HepG2 (cell line): ENCODE measurements around the gene SLC18A3. TPM values are rescaled to one million over a fixed set of nuclear protein-coding genes. Genes with fewer than 3 reads are reported as not detected.

ENCODE experiments used
- ATAC-seq: fragments of 200-7000 bp; cut with Tn5 transposase; 3 replicates; pipeline ENCODE4 v1.9.1; 2020; ENCODE audit warnings: mild to moderate bottlenecking, moderate library complexity
- BruUV-seq: library from RNA; stranded (reverse); fragments of 400-500 nt; replicated peaks from 2 replicates; lab custom pipeline; 2021; lab: Mats Ljungman, UMichigan
- CTCF ChIA-PET: fragments of 300-600 bp; formaldehyde crosslinking; extraction: SDS; loops from one replicate; lab custom pipeline; 2021; ENCODE audit warnings: low total read pairs, inconsistent platforms, low intra/inter-chr PET ratio; lab: Yijun Ruan, JAX
- POLR2A ChIA-PET: fragments of 350-600 bp; sonication (Branson Sonifier 250); formaldehyde crosslinking; loops from one replicate; lab custom pipeline; 2020; ENCODE audit warnings: antibody characterized with exemption, inconsistent platforms; lab: Yijun Ruan, JAX
- DNase-seq: peaks from one replicate; pipeline ENCODE4 v3.0.0-alpha.2; 2015; ENCODE audit warnings: low spot score
- FAIRE-seq: peaks from 3 replicates; lab custom pipeline; 2011; peaks lifted over from hg19 to GRCh38; lab: Jason Lieb, UNC
- H2AFZ ChIP-seq: one replicate; pipeline ENCODE4 v1.6.1; 2011; ENCODE audit warnings: low read length, inconsistent platforms
- H3K27ac ChIP-seq: fragments of 300-600 bp; 3 replicates; pipeline ENCODE4 v1.8.0; 2011; ENCODE audit warnings: mixed run types, mild to moderate bottlenecking, mixed read lengths, low read length, inconsistent platforms; ENCODE audit not compliant: insufficient read depth; ENCODE audit errors: extremely low read length
- H3K27me3 ChIP-seq, 2 experiments: fragments of 200-600 bp in 1 of 2; 2 replicates in 1 of 2; 3 replicates in 1 of 2; pipeline versions ENCODE4 v1.6.0 to v1.8.0; 2011; ENCODE audit warnings: low read length in 2 of 2, mild to moderate bottlenecking in 2 of 2, moderate library complexity in 2 of 2, inconsistent platforms in 1 of 2; ENCODE audit not compliant: insufficient read depth in 2 of 2, control insufficient read depth in 1 of 2
- H3K36me3 ChIP-seq, 2 experiments: fragments of 200-600 bp in 1 of 2; replicated peaks in 1 of 2; 2 replicates in 1 of 2; 3 replicates in 1 of 2; pipeline versions ENCODE4 v1.5.1 to v1.8.0; 2011; ENCODE audit warnings: low read length in 2 of 2, inconsistent platforms in 1 of 2; ENCODE audit not compliant: insufficient read depth in 2 of 2, control insufficient read depth in 1 of 2
- H3K4me1 ChIP-seq: 2 replicates; pipeline ENCODE4 v1.5.1; 2012; ENCODE audit warnings: low read length, inconsistent platforms; ENCODE audit not compliant: insufficient read depth
- H3K4me2 ChIP-seq: 2 replicates; pipeline ENCODE4 v1.6.0; 2011; ENCODE audit warnings: low read depth, low read length, inconsistent platforms
- H3K4me3 ChIP-seq, 3 experiments: fragments of 200-600 bp in 1 of 3; sonication (generic), shearing (Covaris generic) in 1 of 3; replicated peaks in 1 of 3; 2 replicates each; pipeline ENCODE4 v1.5.1; 2011 to 2016; ENCODE audit warnings: low read length in 3 of 3, inconsistent platforms in 2 of 3, low read depth in 2 of 3, mild to moderate bottlenecking in 2 of 3, control low read depth in 1 of 3, mixed read lengths in 1 of 3; ENCODE audit not compliant: insufficient read depth in 1 of 3
- H3K79me2 ChIP-seq: one replicate; pipeline ENCODE4 v1.6.1; 2011; ENCODE audit warnings: low read length, inconsistent platforms; ENCODE audit not compliant: insufficient read depth
- H3K9ac ChIP-seq: 2 replicates; pipeline ENCODE4 v1.6.0; 2011; ENCODE audit warnings: mild to moderate bottlenecking, low read depth, low read length, inconsistent platforms; ENCODE audit not compliant: insufficient read depth
- H3K9me3 ChIP-seq: 2 replicates; pipeline ENCODE4 v1.5.1; 2012; ENCODE audit warnings: mild to moderate bottlenecking, low read length
- H4K20me1 ChIP-seq: 2 replicates; pipeline ENCODE4 v1.6.0; 2011; ENCODE audit warnings: inconsistent platforms, mild to moderate bottlenecking, low read length, moderate library complexity; ENCODE audit not compliant: insufficient read depth
- ADNP ChIP-seq: sonication (generic); formaldehyde crosslinking; IDR thresholded peaks from 2 replicates; pipeline ENCODE4 v1.4.0; 2020; ENCODE audit warnings: missing genetic modification reagents
- ATF7-NPFF ChIP-seq: sonication (generic); formaldehyde crosslinking; IDR thresholded peaks from 2 replicates; pipeline ENCODE4 v1.8.1; 2023; ENCODE audit warnings: mild to moderate bottlenecking, low read depth, missing genetic modification reagents, moderate library complexity
- CHD2 ChIP-seq: IDR thresholded peaks from 2 replicates; pipeline ENCODE4 v1.6.1; 2011; ENCODE audit warnings: low read depth, low read length, improper control_type of control experiment
- HDAC1 ChIP-seq: sonication (generic); formaldehyde crosslinking; IDR thresholded peaks from 2 replicates; pipeline ENCODE4 v1.5.1; 2020; ENCODE audit warnings: mild to moderate bottlenecking, missing genetic modification reagents
- JUNB ChIP-seq: sonication (generic); formaldehyde crosslinking; IDR thresholded peaks from 2 replicates; pipeline ENCODE4 v1.8.0; 2022; ENCODE audit warnings: missing genetic modification reagents, mild to moderate bottlenecking, borderline replicate concordance
- JUND ChIP-seq: sonication (generic); formaldehyde crosslinking; IDR thresholded peaks from 2 replicates; pipeline ENCODE4 v1.8.0; 2022; ENCODE audit warnings: mild to moderate bottlenecking, missing genetic modification reagents
- MXI1 ChIP-seq: IDR thresholded peaks from 3 replicates; pipeline ENCODE4 v1.6.1; 2012; ENCODE audit warnings: low read depth, low read length, inconsistent platforms, borderline replicate concordance
- NBN ChIP-seq: fragments of 450-650 bp; conservative IDR thresholded peaks from 2 replicates; pipeline ENCODE4 v1.6.1; 2017
- NFYB ChIP-seq: sonication (generic); formaldehyde crosslinking; IDR thresholded peaks from 2 replicates; pipeline ENCODE4 v1.4.0; 2020; ENCODE audit warnings: missing genetic modification reagents
- TCF7L2 ChIP-seq: IDR thresholded peaks from 2 replicates; pipeline ENCODE4 v1.6.1; 2011; ENCODE audit warnings: mild to moderate bottlenecking, low read depth, low read length, moderate library complexity
- ZNF44 ChIP-seq: sonication (generic); formaldehyde crosslinking; IDR thresholded peaks from 2 replicates; pipeline ENCODE4 v1.5.1; 2020; ENCODE audit warnings: mild to moderate bottlenecking, missing genetic modification reagents
- ZNF614 ChIP-seq: IDR thresholded peaks from 2 replicates; pipeline ENCODE4 v1.6.1; 2018; ENCODE audit warnings: missing biosample characterization, missing genetic modification reagents, inconsistent platforms, borderline replicate concordance
- WGBS: methylation state at CpG from one replicate; pipeline ENCODE4 v1.1.6; 2017; ENCODE audit warnings: low lambda C conversion rate; 5-methylcytosine and 5-hydroxymethylcytosine counted together
- in situ Hi-C: cut with HindIII; loops from 2 replicates; pipeline ENCODE4 v1.10.0; 2017; ENCODE audit warnings: low pct_unique_long_range_greater_than_20kb; ENCODE audit not compliant: extremely low pct_ligation_motif_present
- intact Hi-C: fragments of 100-400 bp; cut with micrococcal nuclease; formaldehyde crosslinking; loops from one replicate; pipeline ENCODE4 v1.10.0; 2022; ENCODE audit not compliant: unreplicated experiment
- polyA plus RNA-seq, 8 experiments: library from polyadenylated mRNA; depleted of rRNA in 3 of 8; stranded (reverse) in 7 of 8; unstranded in 1 of 8; fragments of >200 nt; fragmentation: Illumina TruSeq in 4 of 8; extraction: Trizol in 4 of 8; gene quantifications; 2 replicates each; pipeline versions ENCODE4 v1.2.1 to v1.2.3, GENCODE V29; 2011 to 2016; ENCODE audit warnings: low read depth in 4 of 8, missing spikeins in 1 of 8, mixed read lengths in 1 of 8; ENCODE audit not compliant: insufficient read depth in 1 of 8
- total RNA-seq, 5 experiments: library from RNA; depleted of rRNA; stranded (reverse); fragments of >200 nt; fragmentation: Illumina TruSeq; extraction: Trizol; gene quantifications; 2 replicates each; pipeline ENCODE4 v1.2.3, GENCODE V29; 2016; ENCODE audit warnings: low read depth in 1 of 5
- TF ChIP-seq, protein P1 (sequence below): sonication (generic); formaldehyde crosslinking; IDR thresholded peaks from 2 replicates; pipeline ENCODE4 v1.5.0; 2020; ENCODE audit warnings: mild to moderate bottlenecking, missing genetic modification reagents, borderline replicate concordance
- TF ChIP-seq, protein P2 (sequence below): sonication (generic); formaldehyde crosslinking; IDR thresholded peaks from 2 replicates; pipeline ENCODE4 v1.4.0; 2020; ENCODE audit warnings: missing genetic modification reagents
- TF ChIP-seq, protein P3 (sequence below): IDR thresholded peaks from 2 replicates; pipeline ENCODE4 v1.6.1; 2016; ENCODE audit warnings: low read depth

SLC18A3 gene
- total and polyA plus RNA-seq, 2 of the 13 experiments (the other 11 are each of a cell fraction or from before 2014, with no cell fraction given), result not detected

DNA sequence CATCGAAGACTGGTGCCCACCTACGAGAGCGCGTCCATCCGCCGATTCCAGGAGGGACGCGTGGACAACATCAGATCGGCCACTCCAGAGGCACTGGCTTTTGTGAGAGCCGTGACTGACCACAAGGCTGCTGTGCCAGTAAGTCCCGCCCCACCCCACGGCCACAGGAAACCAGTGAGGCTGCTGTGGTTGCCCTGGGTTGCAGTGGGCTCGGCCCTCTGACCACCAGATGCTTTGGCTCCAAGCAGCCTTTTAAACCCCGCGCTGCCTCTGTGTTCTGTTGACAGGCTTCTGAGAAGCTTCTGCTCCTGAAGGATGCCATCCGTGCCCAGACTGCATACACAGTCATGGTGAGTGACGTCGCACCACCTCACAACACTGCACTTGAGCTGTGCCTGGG lies 45.0 kb downstream of the SLC18A3 start:
- Histone ChIP-seq H3K4me2 (no peak overlapping the region), H3K27me3 (peaks cover 0 to 7% of the 10 kb centered on the region in 2 experiments; a peak in 1 of 5 replicates), H3K36me3 (no peaks in the 10 kb centered on the region), H3K27ac (no peak overlapping the region), H3K79me2 (no peaks in the 10 kb centered on the region), H4K20me1 (no peaks in the 10 kb centered on the region), H3K4me1 (peaks cover 13% of the 10 kb centered on the region), H3K4me3 (no peak overlapping the region), H3K9me3 (peaks cover 11% of the 10 kb centered on the region), H2AFZ (no peak overlapping the region), H3K9ac (no peak overlapping the region)
- intact Hi-C loops, result no loop called here
- 76% methylated on average over 11 of the region's 18 CpGs for WGBS
- TF ChIP-seq HDAC1 (no peak), ATF7-NPFF (no peak), NFYB (CRISPR knock-in tag) (no peak), MXI1 (no peak), ZNF614 (CRISPR knock-in tag) (no peak), JUNB (no peak), ADNP (no peak), ZNF44 (CRISPR knock-in tag) (no peak), TCF7L2 (no peak), NBN (no peak), JUND (CRISPR knock-in tag) (no peak), CHD2 (no peak)
- TF ChIP-seq, protein P1, sequence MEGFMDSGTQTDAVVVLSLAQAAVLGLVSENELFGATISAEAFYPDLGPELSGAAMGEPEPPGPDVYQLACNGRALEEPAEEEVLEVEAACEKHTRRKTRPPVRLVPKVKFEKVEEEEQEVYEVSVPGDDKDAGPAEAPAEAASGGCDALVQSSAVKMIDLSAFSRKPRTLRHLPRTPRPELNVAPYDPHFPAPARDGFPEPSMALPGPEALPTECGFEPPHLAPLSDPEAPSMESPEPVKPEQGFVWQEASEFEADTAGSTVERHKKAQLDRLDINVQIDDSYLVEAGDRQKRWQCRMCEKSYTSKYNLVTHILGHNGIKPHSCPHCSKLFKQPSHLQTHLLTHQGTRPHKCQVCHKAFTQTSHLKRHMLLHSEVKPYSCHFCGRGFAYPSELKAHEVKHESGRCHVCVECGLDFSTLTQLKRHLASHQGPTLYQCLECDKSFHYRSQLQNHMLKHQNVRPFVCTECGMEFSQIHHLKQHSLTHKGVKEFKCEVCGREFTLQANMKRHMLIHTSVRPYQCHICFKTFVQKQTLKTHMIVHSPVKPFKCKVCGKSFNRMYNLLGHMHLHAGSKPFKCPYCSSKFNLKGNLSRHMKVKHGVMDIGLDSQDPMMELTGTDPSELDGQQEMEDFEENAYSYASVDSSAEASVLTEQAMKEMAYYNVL, result no peak
- TF ChIP-seq, protein P2, sequence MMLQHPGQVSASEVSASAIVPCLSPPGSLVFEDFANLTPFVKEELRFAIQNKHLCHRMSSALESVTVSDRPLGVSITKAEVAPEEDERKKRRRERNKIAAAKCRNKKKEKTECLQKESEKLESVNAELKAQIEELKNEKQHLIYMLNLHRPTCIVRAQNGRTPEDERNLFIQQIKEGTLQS (CRISPR knock-in tag), result no peak
- TF ChIP-seq, protein P3, sequence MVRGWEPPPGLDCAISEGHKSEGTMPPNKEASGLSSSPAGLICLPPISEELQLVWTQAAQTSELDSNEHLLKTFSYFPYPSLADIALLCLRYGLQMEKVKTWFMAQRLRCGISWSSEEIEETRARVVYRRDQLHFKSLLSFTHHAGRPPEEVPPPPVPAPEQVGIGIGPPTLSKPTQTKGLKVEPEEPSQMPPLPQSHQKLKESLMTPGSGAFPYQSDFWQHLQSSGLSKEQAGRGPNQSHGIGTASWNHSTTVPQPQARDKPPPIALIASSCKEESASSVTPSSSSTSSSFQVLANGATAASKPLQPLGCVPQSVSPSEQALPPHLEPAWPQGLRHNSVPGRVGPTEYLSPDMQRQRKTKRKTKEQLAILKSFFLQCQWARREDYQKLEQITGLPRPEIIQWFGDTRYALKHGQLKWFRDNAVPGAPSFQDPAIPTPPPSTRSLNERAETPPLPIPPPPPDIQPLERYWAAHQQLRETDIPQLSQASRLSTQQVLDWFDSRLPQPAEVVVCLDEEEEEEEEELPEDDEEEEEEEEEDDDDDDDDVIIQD, result no peak
- no peak for DNase-seq
- CTCF ChIA-PET, result no interaction called here
- FAIRE-seq, result no peak
- POLR2A ChIA-PET, result no interaction called here
- in situ Hi-C loops, result no loop called here
- no peak for ATAC-seq
- BruUV-seq, result no TSS peak
